GM06990 (cell line): ENCODE data around the gene AHNAK.

Experiments
- DNase-seq: peaks from one replicate; pipeline ENCODE4 v3.0.0-alpha.2; 2011; ENCODE audit not compliant: insufficient read length; ENCODE audit errors: extremely low read depth
- H3K27me3 ChIP-seq: replicated peaks from 2 replicates; pipeline ENCODE4 v1.6.0; 2011; ENCODE audit warnings: low read length; ENCODE audit not compliant: control insufficient read depth, insufficient read depth
- H3K36me3 ChIP-seq: 2 replicates; pipeline ENCODE4 v1.5.1; 2011; ENCODE audit warnings: low read length; ENCODE audit not compliant: control insufficient read depth, insufficient read depth
- H3K4me3 ChIP-seq: replicated peaks from 2 replicates; pipeline ENCODE4 v1.5.1; 2011; ENCODE audit warnings: low read depth, mild to moderate bottlenecking, control low read depth, low read length
- CTCF ChIP-seq: IDR thresholded peaks from 2 replicates; pipeline ENCODE4 v1.5.1; 2011; ENCODE audit warnings: low read length, control low read depth, mild to moderate bottlenecking, inconsistent platforms; ENCODE audit not compliant: insufficient read depth, poor library complexity, severe bottlenecking

The AHNAK gene

DNA sequence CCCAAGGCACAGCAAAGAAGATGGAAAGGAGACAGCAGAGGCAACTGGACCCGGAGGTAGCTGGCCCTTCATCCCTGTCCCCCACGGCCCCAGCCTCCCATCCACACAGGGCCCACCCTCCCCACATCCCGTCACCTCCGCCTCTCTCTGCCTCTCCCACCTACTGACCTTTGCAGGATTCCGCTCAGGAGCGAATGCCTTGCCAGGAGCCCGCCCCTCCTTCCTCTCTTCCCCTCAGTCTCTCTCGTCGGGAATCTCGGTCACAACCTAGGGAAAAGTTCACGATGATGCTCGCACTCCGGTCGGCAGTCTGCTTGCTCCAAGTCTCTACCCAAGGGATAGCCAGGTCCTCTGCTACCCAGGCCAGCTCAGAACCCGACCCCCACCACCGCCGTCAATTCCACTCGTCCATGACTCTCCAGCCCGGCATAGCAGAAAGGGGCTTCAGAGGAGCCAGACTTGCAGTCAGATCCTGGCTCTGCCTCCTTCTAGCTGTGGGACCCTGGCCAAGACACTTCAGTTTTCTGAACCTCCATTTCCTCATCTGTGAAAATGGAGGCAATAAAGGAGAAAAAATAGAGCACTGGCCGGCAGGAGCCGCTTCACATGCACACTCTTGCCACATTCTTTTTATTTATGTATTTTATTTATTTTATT is 10.2 kb downstream of the AHNAK start:
- no peaks in the 10 kb centered on the region for H3K27me3 ChIP-seq
- H3K4me3 ChIP-seq, result no peak overlapping the region
- peaks cover 8% of the 10 kb centered on the region for H3K36me3 ChIP-seq
- TF ChIP-seq CTCF, result no peak
- no peak for DNase-seq

GRCh38 chr11:62535802-62536201 is 10.8 kb downstream of the AHNAK start:
- H3K27me3 ChIP-seq, result no peaks in the 10 kb centered on the region
- peaks cover 8% of the 10 kb centered on the region for H3K36me3 ChIP-seq
- DNase-seq, result no peak
- no peak for TF ChIP-seq CTCF
- H3K4me3 ChIP-seq, result no peak overlapping the region

DNA sequence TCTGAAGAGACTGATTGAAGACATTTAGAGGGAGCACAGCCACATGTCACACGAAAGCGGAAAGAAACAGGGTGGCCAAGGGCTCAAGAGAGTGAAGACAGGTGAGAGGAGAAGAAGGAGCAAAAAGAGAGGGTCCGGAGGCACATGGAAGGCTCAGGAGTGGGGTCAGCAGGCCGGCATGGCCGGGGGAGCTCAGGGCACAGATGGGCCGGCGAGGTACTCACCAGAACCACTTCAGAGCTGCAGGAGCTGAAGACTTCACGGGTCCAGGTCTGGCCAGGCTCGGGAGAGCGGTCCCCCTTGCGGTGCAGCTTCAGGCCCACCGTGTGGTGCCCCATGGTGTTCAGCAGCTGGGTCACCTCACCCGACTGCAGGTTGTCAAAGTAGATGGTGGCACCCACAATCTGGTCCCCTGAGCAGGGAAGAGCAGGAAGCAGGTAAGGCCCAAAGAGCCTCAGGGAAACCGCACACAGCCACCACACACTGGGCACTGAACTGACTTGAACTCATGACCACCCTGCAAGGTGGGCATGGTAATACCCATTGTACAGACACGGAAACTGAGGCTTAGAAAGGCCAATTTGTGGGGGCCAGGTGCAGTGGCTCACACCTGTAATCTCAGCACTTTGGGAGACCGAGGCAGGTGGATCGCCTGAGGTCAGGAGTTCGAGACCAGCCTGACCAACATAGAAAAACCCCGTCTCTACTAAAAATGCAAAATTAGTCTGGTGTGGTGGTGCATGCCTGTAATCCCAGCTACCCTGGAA is 11.6 kb downstream of the AHNAK start:
- no peaks in the 10 kb centered on the region for H3K27me3 ChIP-seq
- peaks cover 8% of the 10 kb centered on the region for H3K36me3 ChIP-seq
- TF ChIP-seq CTCF, result no peak
- H3K4me3 ChIP-seq, result no peak overlapping the region
- no peak for DNase-seq

- Histone ChIP-seq H3K36me3 (peaks cover 8% of the 10 kb centered on the region), H3K4me3 (no peak overlapping the region), H3K27me3 (no peaks in the 10 kb centered on the region)
- TF ChIP-seq CTCF, result no peak
- no peak for DNase-seq
Measured at GRCh38 chr11:62532096-62532495, 14.5 kb downstream of the AHNAK start.

DNA sequence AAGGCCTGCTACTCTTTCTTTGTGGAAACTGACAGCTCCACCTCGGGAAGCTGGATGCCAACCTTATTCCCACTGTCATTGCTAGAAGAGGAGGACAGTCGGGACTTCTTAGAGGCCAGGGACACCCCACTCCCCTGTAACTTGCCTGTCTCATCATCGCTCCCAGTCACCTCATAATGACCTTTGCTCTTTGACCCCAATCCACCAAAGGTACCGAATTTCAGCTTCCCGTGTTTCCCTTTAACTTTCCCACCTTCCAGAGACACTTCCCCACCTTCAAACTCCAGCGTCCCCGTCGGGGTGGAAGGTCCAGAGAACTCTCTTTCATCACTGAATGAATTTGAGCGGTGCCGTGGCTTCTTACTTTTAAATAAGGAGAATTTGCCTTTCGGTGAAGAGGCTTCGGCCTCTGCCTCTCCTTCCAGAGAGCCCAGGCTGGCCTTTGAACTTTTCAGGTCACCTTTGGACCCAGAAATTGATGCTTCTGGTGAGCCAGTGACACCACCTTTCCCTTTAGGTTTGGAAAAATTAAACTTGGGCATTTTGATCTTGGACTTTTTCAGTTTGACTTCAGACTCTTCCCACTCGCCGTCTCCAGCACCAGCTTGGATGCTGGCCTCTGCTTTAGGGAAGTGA is 29.8 kb downstream of the AHNAK start:
- Histone ChIP-seq H3K27me3 (no peaks in the 10 kb centered on the region), H3K4me3 (no peak overlapping the region), H3K36me3 (peaks cover 5% of the 10 kb centered on the region)

More for the DNA sequence above, 29.8 kb downstream of the AHNAK start:
- no peak for TF ChIP-seq CTCF
- DNase-seq, result no peak
